ENCODE data around the gene ALKBH4.
"Not testable (repeated sequence)": the region's sequence is repeated elsewhere in the genome, so short reads cannot be mapped to it uniquely, and the experiment has no call there.

The ALKBH4 gene

DNA sequence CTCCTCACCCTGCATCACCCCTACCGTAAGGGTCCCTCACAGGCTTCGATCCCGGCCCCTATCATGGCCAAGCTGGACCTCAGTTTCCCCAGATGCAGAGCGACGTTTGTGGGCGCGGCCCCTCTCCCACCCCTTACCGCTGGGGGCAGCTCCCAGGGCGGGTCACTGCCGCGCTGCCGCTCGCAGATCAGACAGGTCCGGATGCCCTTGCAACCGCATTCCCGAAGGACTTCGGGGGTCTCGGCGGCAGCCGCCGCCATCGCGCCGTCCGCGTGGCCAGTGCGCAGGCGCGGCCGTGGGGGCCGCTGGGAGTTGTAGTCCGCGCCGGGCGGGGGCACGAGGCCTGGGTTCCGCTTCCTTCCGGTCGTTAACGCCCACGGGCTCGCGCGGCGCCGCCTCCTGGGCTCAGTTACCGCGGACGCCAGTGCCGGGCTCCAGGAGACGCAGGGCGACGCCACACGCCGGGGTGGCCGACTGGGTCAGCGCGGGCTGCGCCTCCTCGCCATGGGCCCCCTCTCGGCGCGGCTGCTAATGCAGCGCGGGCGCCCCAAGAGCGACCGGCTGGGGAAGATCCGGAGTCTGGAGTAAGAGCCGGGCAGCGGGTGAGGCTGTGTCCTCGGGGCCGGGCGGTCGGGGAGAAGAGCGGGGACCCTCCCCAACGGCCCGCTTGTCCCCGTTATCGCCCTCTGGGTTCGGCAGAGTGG lies at the start of gene ALKBH4, which contains the start of gene LRWD1:
Gene ALKBH4 (minus strand): TSS at position 287 of the 704 bp plus-strand sequence. CDS start 27 bp downstream, at position 260.
Gene LRWD1 (plus strand): TSS at position 408 of the 704 bp plus-strand sequence. CDS start 97 bp downstream, at position 505.
- peak; percentile 95 for DNase-seq (ENCODE audit: low spot score)

GRCh38 chr7:102512642-102513221 lies 48.1 kb upstream of the ALKBH4 start:
- DNase-seq (ENCODE audit: low spot score) = not testable (repeated sequence)

GRCh38 chr7:102511860-102512522 lies 47.3 kb upstream of the ALKBH4 start:
- DNase-seq (ENCODE audit: low spot score) = not testable (repeated sequence)

DNA sequence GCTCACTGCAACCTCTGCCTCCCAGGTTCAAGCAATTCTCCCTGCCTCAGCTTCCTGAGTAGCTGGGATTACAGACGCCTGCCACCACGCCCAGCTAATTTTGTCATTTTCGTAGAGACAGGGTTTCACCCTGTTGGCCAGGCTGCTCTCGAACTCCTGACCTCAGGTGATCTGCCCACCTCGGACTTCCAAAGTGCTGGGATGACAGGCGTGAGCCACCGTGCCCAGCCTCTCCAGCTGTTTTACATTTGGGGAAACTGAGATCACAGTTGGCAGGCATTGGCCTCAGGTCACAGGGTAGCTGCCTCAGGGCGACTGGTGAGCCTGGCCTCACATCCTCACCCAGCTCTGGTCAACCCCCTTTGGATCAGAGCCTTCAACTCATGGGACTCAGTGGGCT lies 45.9 kb upstream of the ALKBH4 start:
- DNase-seq (ENCODE audit: low spot score) = not testable (repeated sequence)

DNA sequence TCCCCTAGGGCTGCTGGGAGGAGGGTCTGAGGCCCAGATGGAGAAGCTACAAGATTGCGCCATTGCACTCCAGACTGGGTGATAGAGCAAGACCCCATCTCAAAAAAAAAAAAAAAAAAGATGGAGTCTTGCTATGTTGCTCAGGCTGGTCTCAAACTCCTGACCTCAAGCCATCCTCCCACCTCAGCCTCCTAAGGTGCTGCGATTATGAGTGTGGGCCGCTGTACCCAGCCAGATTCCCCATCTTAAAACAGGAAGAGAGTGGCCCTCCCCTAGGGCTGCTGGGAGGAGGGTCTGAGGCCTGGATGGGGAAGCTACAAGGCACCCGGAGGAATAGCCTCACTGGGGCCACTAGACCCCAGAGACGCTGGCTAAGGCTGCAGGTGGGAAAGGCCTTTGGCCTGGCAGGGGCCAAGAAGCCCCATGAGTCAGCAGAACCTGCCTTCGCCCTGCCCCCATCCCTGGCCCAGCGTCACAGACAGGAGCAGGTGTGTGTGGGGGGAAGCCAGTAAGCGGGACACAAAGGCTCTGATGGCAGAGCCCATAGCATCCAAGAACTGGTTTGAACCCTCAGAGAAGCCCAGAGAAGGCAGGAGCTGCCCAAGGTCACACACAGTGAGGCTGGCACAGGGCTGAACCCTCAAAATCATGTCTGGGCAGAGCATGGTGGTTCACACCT lies 42.9 kb upstream of the ALKBH4 start:
- not testable (repeated sequence) for DNase-seq (ENCODE audit: low spot score)

DNA sequence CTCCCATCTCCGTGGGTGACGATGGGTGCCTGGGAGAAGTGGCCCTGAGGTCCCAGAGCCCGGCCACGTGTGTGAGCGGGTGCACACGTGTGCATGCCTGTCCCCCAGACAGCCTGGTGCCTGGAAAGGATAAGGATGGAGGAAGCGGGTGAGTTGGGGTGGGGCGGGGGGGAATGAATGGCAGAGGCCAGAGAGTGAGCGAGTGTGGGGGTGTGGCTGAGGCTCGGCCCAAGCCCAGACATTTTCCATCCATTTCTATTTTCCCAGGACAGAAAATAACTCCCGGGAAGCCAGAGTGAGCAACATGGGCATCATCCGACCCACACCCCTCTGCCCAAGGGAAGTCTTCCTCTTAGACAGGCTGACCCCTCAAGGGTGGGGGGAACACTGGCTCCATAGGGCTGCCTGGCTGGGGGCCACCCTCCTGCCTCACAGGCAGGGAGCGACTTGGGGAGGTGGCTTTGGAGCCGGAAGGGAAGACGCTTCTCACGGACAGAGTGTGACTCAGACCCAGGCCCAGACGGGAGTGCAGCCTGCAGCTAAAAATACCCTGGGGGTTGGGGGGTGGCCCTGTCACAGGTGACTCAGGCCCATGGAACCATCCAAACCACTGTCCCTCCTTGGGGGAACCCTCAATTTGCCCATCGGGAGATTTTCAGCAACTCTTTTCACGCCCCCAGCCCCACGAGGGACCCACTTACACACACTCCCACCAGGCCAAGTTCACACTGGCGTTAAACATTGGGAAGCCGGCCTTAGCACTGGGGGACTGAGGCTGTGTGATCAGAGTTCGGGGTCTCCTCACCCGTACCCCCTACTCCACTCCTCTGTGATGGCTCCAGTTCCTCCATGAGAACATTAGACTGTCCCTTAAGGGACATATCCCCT lies 40.9 kb upstream of the ALKBH4 start:
- DNase-seq (ENCODE audit: low spot score) = not testable (repeated sequence)

- not testable (repeated sequence) for DNase-seq (ENCODE audit: low spot score)
Measured at GRCh38 chr7:102503141-102503540, 38.5 kb upstream of the ALKBH4 start.

DNA sequence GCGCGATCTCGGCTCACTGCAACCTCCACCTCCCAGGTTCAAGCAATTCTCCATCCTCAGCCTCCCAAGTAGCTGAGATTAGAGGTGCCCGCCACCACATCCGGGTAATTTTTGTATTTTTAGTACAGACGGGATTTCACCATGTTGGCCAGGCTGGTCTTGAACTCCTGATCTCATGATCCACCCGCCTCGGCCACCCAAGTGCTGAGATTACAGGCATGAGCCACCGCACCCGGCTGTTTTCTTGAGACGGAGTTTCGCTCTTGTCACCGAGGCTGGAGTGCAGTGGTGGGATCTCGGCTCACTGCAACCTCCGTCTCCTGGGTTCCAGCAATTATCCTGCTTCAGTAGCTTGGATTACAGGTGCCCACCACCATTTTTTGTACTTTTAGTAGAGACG lies 33.7 kb upstream of the ALKBH4 start:
- not testable (repeated sequence) for DNase-seq (ENCODE audit: low spot score)

DNA sequence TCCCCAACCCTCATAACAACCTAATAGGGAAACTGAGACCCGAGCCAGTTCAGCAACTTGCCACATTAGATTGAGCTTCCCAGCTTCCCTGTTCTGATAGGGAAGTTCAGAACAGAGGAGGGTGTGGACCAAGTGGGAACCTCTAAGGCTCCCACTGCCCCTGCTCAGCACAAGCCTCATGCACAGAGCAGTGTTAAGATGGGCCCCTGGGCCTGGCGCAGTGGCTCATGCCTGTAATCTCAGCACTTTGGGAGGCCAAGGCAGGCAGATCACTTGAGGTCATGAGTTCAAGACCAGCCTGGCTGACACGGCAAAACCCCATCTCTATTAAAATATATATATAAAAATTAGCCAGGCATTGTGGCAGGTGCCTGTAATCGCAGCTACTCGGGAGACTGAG lies 32.6 kb upstream of the ALKBH4 start:
- DNase-seq (ENCODE audit: low spot score) = not testable (repeated sequence)

GRCh38 chr7:102496861-102497260 lies 32.2 kb upstream of the ALKBH4 start:
- not testable (repeated sequence) for DNase-seq (ENCODE audit: low spot score)

- DNase-seq (ENCODE audit: low spot score) = not testable (repeated sequence)
Measured at GRCh38 chr7:102494473-102495149, 29.9 kb upstream of the ALKBH4 start.

DNA sequence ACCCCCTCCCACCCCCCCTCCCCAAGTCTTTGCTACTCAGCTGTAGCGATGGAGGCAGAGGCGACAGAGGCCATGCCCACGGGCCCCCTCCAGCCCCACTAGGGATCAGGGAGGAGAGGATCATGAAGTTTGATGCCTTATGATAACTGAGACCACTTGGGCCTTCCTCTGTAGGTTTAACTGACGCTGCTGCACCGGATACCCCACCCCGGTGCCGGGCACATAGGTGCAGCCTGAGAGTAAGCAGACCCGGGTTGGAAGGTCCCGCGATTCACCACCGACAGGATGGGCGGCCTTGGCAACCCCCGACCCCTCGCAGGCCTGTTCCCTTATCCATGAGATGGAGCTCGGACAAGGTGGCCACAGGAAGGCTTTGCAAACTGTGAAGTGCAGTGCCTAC lies 29.4 kb upstream of the ALKBH4 start:
- DNase-seq (ENCODE audit: low spot score) = not testable (repeated sequence)

- not testable (repeated sequence) for DNase-seq (ENCODE audit: low spot score)
Measured at GRCh38 chr7:102493220-102493935, 28.7 kb upstream of the ALKBH4 start.

DNA sequence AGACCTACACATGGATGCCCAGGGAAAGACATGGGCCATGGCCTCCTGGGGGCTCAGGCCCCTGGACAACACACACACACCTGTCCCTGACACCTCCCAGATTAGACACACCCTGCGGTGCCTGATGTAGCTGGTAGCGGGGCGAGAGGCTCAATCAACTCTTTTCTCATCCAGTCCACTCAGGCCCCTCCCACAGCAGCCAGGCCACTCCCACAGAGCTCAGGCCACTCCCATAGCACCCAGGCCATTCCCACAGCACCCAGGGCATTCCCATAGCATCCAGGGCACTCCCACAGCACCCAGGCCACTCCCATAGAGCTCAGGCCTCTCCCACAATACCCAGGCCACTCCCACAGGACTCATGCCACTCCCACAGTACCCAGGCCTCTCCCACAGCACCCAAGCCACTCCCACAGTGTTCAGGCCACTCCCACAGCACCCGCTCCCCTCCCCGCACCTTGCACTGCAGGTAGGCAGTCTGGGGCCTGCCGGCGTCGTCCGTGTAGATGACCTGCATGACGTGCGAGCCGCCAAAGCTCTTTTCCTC lies 25.9 kb upstream of the ALKBH4 start:
- not testable (repeated sequence) for DNase-seq (ENCODE audit: low spot score)

GRCh38 chr7:102484317-102484716 lies 19.7 kb upstream of the ALKBH4 start:
- DNase-seq (ENCODE audit: low spot score) = not testable (repeated sequence)

- not testable (repeated sequence) for DNase-seq (ENCODE audit: low spot score)
Measured at GRCh38 chr7:102481962-102482361, 17.3 kb upstream of the ALKBH4 start.

DNA sequence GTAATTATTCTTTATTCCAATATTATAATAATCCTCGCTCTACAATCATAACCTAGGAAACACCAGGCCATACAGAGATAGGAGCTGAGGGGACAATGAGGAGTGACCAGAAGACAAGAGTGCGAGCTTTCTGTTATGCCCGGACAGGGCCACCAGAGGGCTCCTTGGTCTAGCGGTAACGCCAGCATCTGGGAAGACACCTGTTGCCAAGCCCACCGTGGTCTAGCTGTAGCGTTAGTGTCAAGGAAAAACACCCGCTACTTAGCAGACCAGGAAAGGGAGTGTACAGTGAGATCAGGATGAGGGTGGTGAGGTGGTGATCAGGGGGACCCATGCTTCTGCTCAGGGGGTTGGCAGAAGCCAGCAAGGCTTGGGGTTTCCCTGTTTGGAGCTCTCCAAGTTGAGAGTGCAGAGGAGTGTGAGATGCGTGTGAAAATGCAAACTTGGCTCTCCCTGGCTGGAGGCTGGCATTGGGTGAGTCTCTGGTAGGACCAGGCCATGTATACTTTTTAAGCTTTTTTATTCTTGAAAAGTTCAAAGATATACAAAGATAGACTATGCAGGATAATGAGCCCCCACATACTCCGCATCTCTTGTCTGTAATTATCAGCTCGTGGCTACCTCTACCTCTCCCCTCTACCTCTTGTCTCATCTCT lies 15.4 kb upstream of the ALKBH4 start:
- not testable (repeated sequence) for DNase-seq (ENCODE audit: low spot score)

DNA sequence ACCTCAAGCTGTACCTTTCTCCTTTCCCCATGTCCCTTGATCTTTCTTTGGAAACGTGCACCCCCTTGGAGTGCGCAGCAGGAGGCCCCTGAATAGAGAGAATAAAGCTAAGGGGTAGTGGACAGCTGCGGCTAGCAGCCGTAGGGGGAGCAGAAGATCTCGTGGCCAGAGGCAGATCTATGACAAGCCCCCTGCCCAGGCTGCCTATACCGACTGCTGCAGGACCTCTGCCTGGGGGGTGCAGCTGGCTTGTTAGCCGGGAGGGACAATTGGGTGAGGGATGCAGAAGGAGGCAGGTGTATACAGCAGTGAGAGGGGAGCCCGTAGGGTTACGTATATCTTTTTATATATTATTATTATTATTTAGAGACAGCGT lies 14.5 kb upstream of the ALKBH4 start:
- DNase-seq (ENCODE audit: low spot score) = not testable (repeated sequence)
